GM18526 (cell line): ENCODE data around the gene MYBBP1A.

Experiments
- POLR2A ChIP-seq: IDR thresholded peaks from 3 replicates; pipeline ENCODE4 v1.6.1; 2011; ENCODE audit not compliant: insufficient read length; ENCODE audit errors: extremely low read depth

MYBBP1A gene

GRCh38 chr17:4537451-4538235, 17.5 kb downstream of the MYBBP1A start:
- TF ChIP-seq POLR2A: no peak

GRCh38 chr17:4536742-4537411, 18.3 kb downstream of the MYBBP1A start:
- TF ChIP-seq POLR2A: no peak

- TF ChIP-seq POLR2A: no peak
Observed at GRCh38 chr17:4536259-4536741, 18.9 kb downstream of the MYBBP1A start.

- TF ChIP-seq POLR2A: no peak
Observed at GRCh38 chr17:4535667-4536258, 19.4 kb downstream of the MYBBP1A start.

GRCh38 chr17:4534928-4535666, 20.1 kb downstream of the MYBBP1A start:
- no peak for TF ChIP-seq POLR2A

- TF ChIP-seq POLR2A: no peak
Observed at GRCh38 chr17:4534515-4534914, 20.7 kb downstream of the MYBBP1A start.

GRCh38 chr17:4533523-4534504, 21.4 kb downstream of the MYBBP1A start:
- no peak for TF ChIP-seq POLR2A

- no peak for TF ChIP-seq POLR2A
Observed at GRCh38 chr17:4532860-4533522, 22.2 kb downstream of the MYBBP1A start.

GRCh38 chr17:4531988-4532736, 23.0 kb downstream of the MYBBP1A start:
- TF ChIP-seq POLR2A: no peak

- TF ChIP-seq POLR2A: no peak
Observed at GRCh38 chr17:4530799-4531730, 24.1 kb downstream of the MYBBP1A start.

GRCh38 chr17:4529533-4530152, 25.5 kb downstream of the MYBBP1A start:
- TF ChIP-seq POLR2A: no peak
